Measurements from ENCODE around the gene PSMD6. TPM values are rescaled to one million over a fixed set of nuclear protein-coding genes. Genes with fewer than 3 reads are reported as not detected.
A peak's percentile ranks its signal among the peaks of the same experiment; 100 is the strongest.

The PSMD6 gene
- total RNA-seq, 1 donor from 2014 or later: 65.0 TPM

DNA sequence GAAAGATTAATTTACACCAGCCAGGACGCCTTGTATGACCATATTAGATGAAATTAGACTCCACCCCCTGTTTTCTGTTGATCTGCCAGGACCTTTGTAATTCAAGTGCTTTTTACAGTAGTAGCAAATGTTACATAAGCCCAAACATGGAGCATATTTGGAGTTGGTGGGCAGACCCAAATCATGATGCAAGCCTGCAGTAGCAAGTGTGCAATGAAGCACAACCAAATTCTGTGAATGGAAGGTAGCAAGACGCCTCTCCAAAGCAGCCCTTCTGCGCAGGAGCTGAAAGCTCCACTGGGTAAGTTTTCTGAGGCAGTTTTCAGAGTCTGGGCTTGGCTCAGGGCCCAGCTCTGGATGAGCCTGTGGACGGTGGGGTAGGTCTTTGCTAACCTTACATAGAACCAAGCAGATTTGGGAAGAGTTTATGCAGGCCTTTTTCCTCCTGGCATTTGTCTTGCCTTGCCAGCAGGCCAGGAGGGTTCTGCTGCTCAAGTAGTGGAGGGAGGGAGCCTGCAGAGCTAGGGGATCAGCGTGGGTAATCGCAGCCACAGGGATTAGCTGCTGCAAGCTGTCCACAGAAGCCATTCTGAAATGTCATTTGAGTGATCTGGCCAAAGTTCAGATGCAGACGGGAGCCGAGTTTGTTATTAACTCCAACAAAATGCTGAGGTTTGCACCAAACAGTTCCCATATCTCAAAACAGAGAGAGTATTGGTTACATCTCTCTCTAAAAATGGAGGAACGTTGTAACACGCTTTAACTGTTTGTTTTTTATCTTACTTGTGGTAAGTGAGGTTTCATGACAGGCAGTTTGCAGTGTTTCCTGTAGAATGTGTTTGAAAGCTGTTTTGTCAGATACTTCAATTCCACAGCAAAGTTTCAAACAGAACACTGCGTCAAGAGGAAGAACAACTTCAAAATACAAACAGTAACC, 55.4 kb downstream of the PSMD6 start:
- H3K27me3 Mint-ChIP-seq (ENCODE audit: low read depth): no peaks in the 10 kb centered on the region
- H3K4me3 Mint-ChIP-seq (ENCODE audit: unreplicated experiment): peak overlapping the region; percentile 3
- peak overlapping the region; percentile 74 for H3K27ac Mint-ChIP-seq (ENCODE audit: unreplicated experiment)
- H3K9me3 Mint-ChIP-seq (ENCODE audit: low read depth): no peaks in the 10 kb centered on the region
- no peaks in the 10 kb centered on the region for H3K36me3 Mint-ChIP-seq (ENCODE audit: low read depth)
- no peak for DNase-seq (ENCODE audit: low spot score)
- TF ChIP-seq CTCF (IDR thresholded peaks at IDR 0.05): no peak
- peaks cover 81% of the 10 kb centered on the region for H3K4me1 Mint-ChIP-seq (ENCODE audit: low read depth)

DNA sequence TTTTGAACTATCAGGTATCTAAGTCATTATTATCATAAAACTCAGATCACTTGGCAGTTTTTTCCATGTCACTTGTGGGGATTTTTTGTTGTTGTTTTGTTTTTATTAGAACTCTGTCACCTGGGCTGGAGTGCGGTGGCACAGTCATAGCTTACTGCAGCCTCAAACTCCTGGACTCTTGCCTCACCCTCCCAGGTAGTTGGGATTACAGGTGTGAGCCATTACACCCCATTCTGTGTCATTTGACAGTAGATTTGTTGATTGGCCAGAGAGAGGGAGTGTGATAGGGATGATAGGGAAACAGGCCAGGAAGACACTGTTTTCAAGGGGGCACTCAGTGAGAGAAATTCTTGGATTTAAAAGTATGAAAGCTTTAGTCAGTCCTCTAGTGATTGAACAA, 56.4 kb downstream of the PSMD6 start:
- Mint-ChIP-seq H3K27ac (ENCODE audit: unreplicated experiment) (peak overlapping the region; percentile 74), H3K4me3 (ENCODE audit: unreplicated experiment) (no peak overlapping the region), H3K36me3 (ENCODE audit: low read depth) (no peaks in the 10 kb centered on the region), H3K4me1 (ENCODE audit: low read depth) (peaks cover 70% of the 10 kb centered on the region), H3K27me3 (ENCODE audit: low read depth) (no peaks in the 10 kb centered on the region), H3K9me3 (ENCODE audit: low read depth) (no peaks in the 10 kb centered on the region)
- DNase-seq (ENCODE audit: low spot score): no peak
- no peak for TF ChIP-seq CTCF (IDR thresholded peaks at IDR 0.05)

GRCh38 chr3:63966007-63966406, 57.3 kb downstream of the PSMD6 start:
- H3K4me1 Mint-ChIP-seq (ENCODE audit: low read depth): peaks cover 61% of the 10 kb centered on the region
- no peak overlapping the region for H3K27ac Mint-ChIP-seq (ENCODE audit: unreplicated experiment)
- TF ChIP-seq CTCF (IDR thresholded peaks at IDR 0.05): no peak
- H3K4me3 Mint-ChIP-seq (ENCODE audit: unreplicated experiment): no peak overlapping the region
- DNase-seq (ENCODE audit: low spot score): no peak
- no peaks in the 10 kb centered on the region for H3K36me3 Mint-ChIP-seq (ENCODE audit: low read depth)
- H3K27me3 Mint-ChIP-seq (ENCODE audit: low read depth): no peaks in the 10 kb centered on the region
- H3K9me3 Mint-ChIP-seq (ENCODE audit: low read depth): no peaks in the 10 kb centered on the region

DNA sequence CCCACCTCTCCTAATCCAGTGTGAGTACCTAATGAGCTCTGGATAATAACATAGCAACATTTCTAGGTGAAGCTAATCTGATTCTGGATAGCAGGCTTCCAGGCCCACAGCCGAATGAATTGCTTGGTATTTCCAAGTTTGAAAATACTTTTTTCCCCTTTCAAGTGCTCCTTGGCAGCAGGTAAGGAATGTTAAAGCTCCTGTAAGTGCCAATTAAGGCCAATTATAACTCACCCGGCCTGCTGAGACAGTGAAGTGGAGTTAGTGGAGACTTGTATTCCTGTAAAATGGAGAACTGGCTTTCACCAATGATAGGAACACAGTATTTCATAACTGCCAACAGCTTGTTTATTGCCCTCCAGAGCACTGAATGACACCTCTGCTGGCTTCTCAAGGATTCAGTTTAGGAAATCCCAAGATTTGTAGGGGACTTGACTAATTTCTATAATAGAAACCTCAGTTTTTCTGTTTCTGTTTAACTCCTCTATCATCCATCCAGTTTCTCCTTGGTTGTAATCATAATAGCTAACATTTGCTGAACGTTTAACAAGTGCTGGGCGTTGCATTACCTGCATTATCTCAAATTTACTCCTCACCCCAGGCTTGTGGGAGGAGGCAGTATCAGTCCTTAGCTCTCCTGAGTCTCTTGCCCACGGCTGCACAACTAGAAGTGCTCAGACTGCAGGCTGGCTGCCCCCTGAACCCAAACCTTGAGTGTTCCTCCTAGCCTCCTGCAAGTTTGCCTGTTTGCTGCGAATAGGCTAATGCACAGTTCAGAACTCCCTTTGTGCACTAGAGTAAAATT, 58.4 kb downstream of the PSMD6 start:
- H3K4me3 Mint-ChIP-seq (ENCODE audit: unreplicated experiment): no peak overlapping the region
- H3K4me1 Mint-ChIP-seq (ENCODE audit: low read depth): peaks cover 59% of the 10 kb centered on the region
- H3K9me3 Mint-ChIP-seq (ENCODE audit: low read depth): no peaks in the 10 kb centered on the region
- H3K27me3 Mint-ChIP-seq (ENCODE audit: low read depth): no peaks in the 10 kb centered on the region
- no peak for TF ChIP-seq CTCF (IDR thresholded peaks at IDR 0.05)
- H3K36me3 Mint-ChIP-seq (ENCODE audit: low read depth): no peaks in the 10 kb centered on the region
- H3K27ac Mint-ChIP-seq (ENCODE audit: unreplicated experiment): peak overlapping the region; percentile 43
- DNase-seq (ENCODE audit: low spot score): no peak

DNA sequence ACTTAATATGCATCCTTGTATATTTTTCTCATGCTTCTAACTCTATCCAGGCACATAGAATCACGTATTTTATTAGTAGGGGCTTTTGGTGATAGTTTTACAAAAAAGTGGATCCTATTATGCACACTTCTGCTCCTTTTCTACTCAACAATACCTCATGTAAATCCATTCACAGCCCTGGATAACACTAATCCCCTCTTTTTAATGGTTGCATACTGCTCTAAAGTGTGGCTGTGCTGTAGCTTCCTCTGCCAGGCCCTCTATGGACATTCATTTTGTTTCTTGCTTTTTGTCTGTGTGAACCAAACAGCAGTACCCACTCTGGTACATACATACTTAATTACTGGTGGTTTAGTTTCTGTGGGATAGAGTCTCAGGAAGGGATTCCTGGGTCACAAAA, 59.8 kb downstream of the PSMD6 start:
- Mint-ChIP-seq H3K27me3 (ENCODE audit: low read depth) (no peaks in the 10 kb centered on the region), H3K4me1 (ENCODE audit: low read depth) (peaks cover 49% of the 10 kb centered on the region), H3K27ac (ENCODE audit: unreplicated experiment) (no peak overlapping the region), H3K4me3 (ENCODE audit: unreplicated experiment) (no peak overlapping the region), H3K36me3 (ENCODE audit: low read depth) (no peaks in the 10 kb centered on the region), H3K9me3 (ENCODE audit: low read depth) (no peaks in the 10 kb centered on the region)
- no peak for TF ChIP-seq CTCF (IDR thresholded peaks at IDR 0.05)
- no peak for DNase-seq (ENCODE audit: low spot score)

Data from chondrocyte (in vitro differentiated cells).